H1 (cell line): ENCODE data around the gene ACTR2. TPM values are rescaled to one million over a fixed set of nuclear protein-coding genes. Genes with fewer than 3 reads are reported as not detected.
"Not testable (repeated sequence)": the region's sequence is repeated elsewhere in the genome, so short reads cannot be mapped to it uniquely, and the experiment has no call there.

Experiments used
- CTCF ChIA-PET: fragments of 300-600 bp; sonication (Branson Sonifier 250); formaldehyde crosslinking; loops from one replicate; lab custom pipeline; 2021; ENCODE audit not compliant: partially characterized antibody; lab: Charles Lee
- POLR2A ChIA-PET: fragments of 300-600 bp; sonication (Branson Sonifier 250); formaldehyde crosslinking; loops from one replicate; lab custom pipeline; 2021; ENCODE audit warnings: inconsistent platforms; ENCODE audit not compliant: partially characterized antibody; lab: Charles Lee
- DNase-seq, 2 experiments: peaks; one replicate each; pipeline versions ENCODE4 v3.0.0 to v3.0.0-alpha.2; 2010 to 2022; ENCODE audit warnings: low spot score in 2 of 2, low read depth in 1 of 2, mixed read lengths in 1 of 2
- FAIRE-seq: peaks from 2 replicates; lab custom pipeline; 2011; peaks lifted over from hg19 to GRCh38; lab: Jason Lieb, UNC
- H2AFZ ChIP-seq: 2 replicates; pipeline ENCODE4 v1.8.1; 2012; ENCODE audit warnings: low read length, inconsistent platforms
- H2AK5ac ChIP-seq: 2 replicates; pipeline ENCODE4 v1.6.1; 2013; ENCODE audit warnings: low read depth, low read length
- H2BK120ac ChIP-seq: replicated peaks from 2 replicates; pipeline ENCODE3; 2013; ENCODE audit warnings: low read depth, low read length, inconsistent platforms
- H2BK12ac ChIP-seq: 2 replicates; pipeline ENCODE4 v1.6.1; 2013; ENCODE audit warnings: low read depth, low read length
- H2BK15ac ChIP-seq: 2 replicates; pipeline ENCODE4 v1.6.1; 2013; ENCODE audit warnings: low read length
- H2BK20ac ChIP-seq: 2 replicates; pipeline ENCODE4 v1.6.1; 2013; ENCODE audit warnings: low read length
- H2BK5ac ChIP-seq: 2 replicates; pipeline ENCODE4 v1.6.1; 2013; ENCODE audit warnings: low read depth, low read length
- H3K14ac ChIP-seq: 2 replicates; pipeline ENCODE4 v1.6.1; 2013; ENCODE audit warnings: inconsistent platforms; ENCODE audit not compliant: insufficient read length
- H3K18ac ChIP-seq: 2 replicates; pipeline ENCODE4 v1.6.1; 2013; ENCODE audit warnings: low read length; ENCODE audit errors: extremely low read depth
- H3K23ac ChIP-seq: 2 replicates; pipeline ENCODE4 v1.6.1; 2013; ENCODE audit warnings: inconsistent platforms; ENCODE audit not compliant: insufficient read length
- H3K23me2 ChIP-seq: 2 replicates; pipeline ENCODE4 v1.6.1; 2013; ENCODE audit warnings: low read depth, low read length
- H3K27ac ChIP-seq: 2 replicates; pipeline ENCODE4 v1.6.1; 2011; ENCODE audit warnings: low read depth, low read length, inconsistent platforms
- H3K27me3 ChIP-seq, 4 experiments: replicated peaks in 1 of 4; 1 replicate in 1 of 4; 2 replicates in 3 of 4; pipeline versions ENCODE4 v1.6.1 to v1.8.1; 2011 to 2013; ENCODE audit warnings: low read length in 3 of 4, mild to moderate bottlenecking in 3 of 4, inconsistent platforms in 2 of 4, mixed read lengths in 2 of 4, moderate library complexity in 1 of 4; ENCODE audit not compliant: control insufficient read depth in 3 of 4, insufficient read depth in 3 of 4; ENCODE audit errors: extremely low read depth in 1 of 4
- H3K36me3 ChIP-seq, 4 experiments: 2 replicates each; pipeline versions ENCODE4 v1.6.1 to v1.8.1; 2011 to 2013; ENCODE audit warnings: mild to moderate bottlenecking in 4 of 4, low read length in 3 of 4, moderate library complexity in 2 of 4, control low read depth in 1 of 4, inconsistent platforms in 1 of 4; ENCODE audit not compliant: insufficient read depth in 4 of 4, control insufficient read depth in 2 of 4
- H3K4ac ChIP-seq: replicated peaks from 2 replicates; pipeline ENCODE3; 2013; ENCODE audit warnings: low read length, low read depth, mixed read lengths, inconsistent platforms; ENCODE audit not compliant: insufficient read length
- H3K4me1 ChIP-seq, 4 experiments: replicated peaks in 1 of 4; 1 replicate in 1 of 4; 2 replicates in 3 of 4; pipeline versions ENCODE4 v1.6.1 to v1.8.1; 2011 to 2013; ENCODE audit warnings: low read length in 3 of 4, inconsistent platforms in 2 of 4, mixed read lengths in 1 of 4; ENCODE audit not compliant: insufficient read depth in 4 of 4, control insufficient read depth in 3 of 4
- H3K4me2 ChIP-seq, 2 experiments: 2 replicates each; pipeline versions ENCODE4 v1.6.1 to v1.8.1; 2011 to 2013; ENCODE audit warnings: low read depth in 2 of 2, low read length in 2 of 2, control low read depth in 1 of 2, inconsistent platforms in 1 of 2, mild to moderate bottlenecking in 1 of 2; ENCODE audit not compliant: insufficient read depth in 1 of 2
- H3K4me3 ChIP-seq, 4 experiments: fragments of 200-600, 300-600 bp in 1 of 4; sonication (generic), shearing (Covaris generic), sonication (Bioruptor Twin) in 1 of 4; 2 replicates each; pipeline versions ENCODE4 v1.5.1 to v1.8.1; 2011 to 2016; ENCODE audit warnings: low read length in 4 of 4, low read depth in 3 of 4, control low read depth in 2 of 4, inconsistent platforms in 2 of 4, mild to moderate bottlenecking in 2 of 4, mixed read lengths in 1 of 4, moderate library complexity in 1 of 4; ENCODE audit not compliant: insufficient read depth in 2 of 4; ENCODE audit errors: extremely low read depth in 1 of 4
- H3K56ac ChIP-seq: replicated peaks from 2 replicates; pipeline ENCODE3; 2013; ENCODE audit warnings: low read depth, mild to moderate bottlenecking, mixed read lengths, low read length, inconsistent platforms; ENCODE audit not compliant: insufficient read length
- H3K79me1 ChIP-seq: 2 replicates; pipeline ENCODE4 v1.6.1; 2013; ENCODE audit warnings: low read depth, low read length, control low read depth
- H3K79me2 ChIP-seq, 2 experiments: 2 replicates each; pipeline versions ENCODE4 v1.6.1 to v1.8.1; 2012 to 2013; ENCODE audit warnings: low read length in 2 of 2, mild to moderate bottlenecking in 2 of 2, inconsistent platforms in 1 of 2; ENCODE audit not compliant: insufficient read depth in 2 of 2, control insufficient read depth in 1 of 2
- H3K9ac ChIP-seq, 4 experiments: replicated peaks in 1 of 4; 1 replicate in 1 of 4; 2 replicates in 3 of 4; pipeline versions ENCODE4 v1.6.1 to v1.8.1; 2011 to 2013; ENCODE audit warnings: low read depth in 3 of 4, low read length in 3 of 4, control low read depth in 2 of 4, mild to moderate bottlenecking in 2 of 4, moderate library complexity in 2 of 4, inconsistent platforms in 1 of 4; ENCODE audit errors: extremely low read depth in 1 of 4
- H3K9me3 ChIP-seq, 2 experiments: 2 replicates each; pipeline versions ENCODE4 v1.6.1 to v1.8.1; 2012 to 2013; ENCODE audit warnings: mild to moderate bottlenecking in 2 of 2, moderate library complexity in 2 of 2, control low read depth in 1 of 2, inconsistent platforms in 1 of 2, low read depth in 1 of 2, low read length in 1 of 2, mixed read lengths in 1 of 2; ENCODE audit not compliant: insufficient read depth in 2 of 2
- H4K20me1 ChIP-seq, 2 experiments: replicated peaks in 1 of 2; 2 replicates each; pipeline versions ENCODE3 to v1.8.1; 2011 to 2013; ENCODE audit warnings: inconsistent platforms in 2 of 2, low read length in 2 of 2, mild to moderate bottlenecking in 1 of 2; ENCODE audit not compliant: insufficient read depth in 2 of 2, control insufficient read depth in 1 of 2
- H4K5ac ChIP-seq: 2 replicates; pipeline ENCODE4 v1.6.1; 2013; ENCODE audit warnings: low read length, low read depth, mixed read lengths, inconsistent platforms; ENCODE audit not compliant: insufficient read length
- H4K8ac ChIP-seq: 2 replicates; pipeline ENCODE4 v1.8.0; 2013; ENCODE audit warnings: mild to moderate bottlenecking, moderate library complexity, low read length, inconsistent platforms; ENCODE audit not compliant: insufficient read depth; ENCODE audit errors: extremely low read depth
- H4K91ac ChIP-seq: replicated peaks from 2 replicates; pipeline ENCODE3; 2013; ENCODE audit warnings: low read length, mixed read lengths, inconsistent platforms; ENCODE audit not compliant: insufficient read length
- WGBS, 2 experiments: shearing (Covaris generic) in 1 of 2; methylation state at CpG; one replicate each; pipeline versions ENCODE4 v1.1.6 to v1.1.7; 2013 to 2015; ENCODE audit warnings: low lambda C conversion rate in 2 of 2, mixed read lengths in 2 of 2, inconsistent platforms in 1 of 2, low coverage in 1 of 2, missing lambda C conversion rate in 1 of 2; ENCODE audit not compliant: insufficient replicate concordance in 2 of 2, insufficient coverage in 1 of 2, insufficient read length in 1 of 2; ENCODE audit errors: extremely low coverage in 1 of 2, missing lambda C conversion rate in 1 of 2; 5-methylcytosine and 5-hydroxymethylcytosine counted together
- polyA plus RNA-seq, 7 experiments: library from polyadenylated mRNA; depleted of rRNA in 3 of 7; stranded (reverse) in 5 of 7; unstranded in 2 of 7; fragments of >200 nt in 5 of 7; fragments of 200-250 nt in 2 of 7; gene quantifications; 1 replicate in 5 of 7; 2 replicates in 1 of 7; 4 replicates in 1 of 7; pipeline versions ENCODE4 v1.2.1 to v1.2.3, GENCODE V29; 2011 to 2013; ENCODE audit warnings: missing spikeins in 2 of 7, mixed read lengths in 2 of 7
- total RNA-seq: library from RNA; stranded (reverse); fragmentation: NEBNext Ultra II Directional; extraction: Animal tissue kit (Norgen Biotek cat#: 25700); gene quantifications from 2 replicates; pipeline ENCODE4 v1.2.1, GENCODE V29; 2021

The ACTR2 gene
- total and polyA plus RNA-seq, 2 of the 8 experiments (the other 6 are each of a cell fraction or from before 2014, with no cell fraction given) = 28.3 to 171 TPM

- H4K91ac ChIP-seq, H3K4me3 ChIP-seq, H3K18ac ChIP-seq, H2BK5ac ChIP-seq, H3K79me2 ChIP-seq, DNase-seq, H3K79me1 ChIP-seq, H2BK12ac ChIP-seq, H3K23ac ChIP-seq, H3K9me3 ChIP-seq, POLR2A ChIA-PET, H3K36me3 ChIP-seq, H4K5ac ChIP-seq, H3K4me1 ChIP-seq, H3K56ac ChIP-seq, H4K8ac ChIP-seq, H2BK120ac ChIP-seq, H3K4me2 ChIP-seq, H2BK15ac ChIP-seq, H2BK20ac ChIP-seq, FAIRE-seq, H3K23me2 ChIP-seq, H3K27me3 ChIP-seq, H3K14ac ChIP-seq, H3K27ac ChIP-seq, H4K20me1 ChIP-seq, H2AK5ac ChIP-seq, H2AFZ ChIP-seq, H3K4ac ChIP-seq, H3K9ac ChIP-seq: not testable (repeated sequence)
- WGBS, 2 experiments = 88% methylated on average over 7 of the region's 7 CpGs; no CpG with 5 or more reads in 1 of the 2 experiments
- CTCF ChIA-PET = interaction anchor here (1.0 to 1.3 kb wide), 2 partner anchors 20 to 54 kb away, joined by 3 to 5 read pairs; no protein-coding TSS in a partner anchor
These were observed 89.7 kb downstream of the ACTR2 start for GRCh38 chr2:65317351-65317750.
